NCI-H1417 treated with DMSO at 0.1 percent for 48 hours (cell line): ENCODE data around the gene GFRAL.

Experiments
- DNase-seq: peaks from one replicate; lab custom pipeline; 2025; lab: John Stamatoyannopoulos, UW

The GFRAL gene

DNA sequence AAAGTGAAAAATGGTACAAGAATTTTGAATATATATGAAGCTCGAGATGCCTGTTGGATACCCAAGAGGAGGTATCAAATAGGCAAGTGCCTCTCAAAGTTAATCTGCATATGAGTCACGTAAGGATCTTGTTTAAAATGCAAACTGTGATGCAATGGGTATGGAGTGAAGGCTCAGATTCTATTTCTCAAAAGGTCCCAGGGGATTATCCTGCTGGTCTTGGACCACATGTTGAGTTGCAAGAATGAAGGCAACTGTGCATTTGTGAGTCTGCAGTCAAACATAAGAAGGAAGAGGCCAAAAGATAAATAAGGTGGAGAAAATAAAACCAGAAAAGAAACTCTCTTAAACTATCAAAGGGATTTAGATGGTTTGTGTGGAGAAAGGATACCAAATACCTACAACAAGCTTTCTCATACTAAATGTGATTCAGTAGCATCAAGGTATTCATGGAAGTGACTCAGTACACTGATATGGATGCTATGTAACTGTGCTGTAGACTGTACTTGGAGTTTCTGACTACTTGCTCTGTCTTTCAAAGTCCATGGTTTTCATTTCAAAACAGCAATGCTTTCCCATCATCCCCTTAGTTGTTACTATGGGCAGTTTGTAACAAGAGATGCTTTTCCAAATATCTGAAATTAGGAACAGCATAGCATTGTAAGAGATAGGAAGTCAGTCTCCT is 106.3 kb downstream of the GFRAL start:
- DNase-seq = no peak

DNA sequence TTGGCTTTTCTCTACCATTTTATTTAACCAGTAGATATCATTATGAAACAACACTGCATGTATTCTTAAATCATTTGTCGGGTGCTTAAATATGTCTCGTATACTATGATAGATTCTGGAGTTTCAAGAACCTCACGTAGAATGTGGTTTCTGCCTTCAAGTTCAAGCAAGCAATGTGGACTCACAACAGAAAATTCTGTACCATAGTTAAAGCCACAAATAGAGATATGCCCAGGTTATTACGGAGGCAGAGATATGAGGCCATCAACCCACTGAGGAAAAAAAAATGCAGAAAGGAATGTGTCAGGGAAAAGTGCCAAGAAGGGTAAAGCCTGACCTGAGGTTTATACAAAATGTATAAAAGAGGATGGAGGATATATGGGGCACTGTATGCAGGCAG is 109.9 kb downstream of the GFRAL start:
- DNase-seq = no peak

DNA sequence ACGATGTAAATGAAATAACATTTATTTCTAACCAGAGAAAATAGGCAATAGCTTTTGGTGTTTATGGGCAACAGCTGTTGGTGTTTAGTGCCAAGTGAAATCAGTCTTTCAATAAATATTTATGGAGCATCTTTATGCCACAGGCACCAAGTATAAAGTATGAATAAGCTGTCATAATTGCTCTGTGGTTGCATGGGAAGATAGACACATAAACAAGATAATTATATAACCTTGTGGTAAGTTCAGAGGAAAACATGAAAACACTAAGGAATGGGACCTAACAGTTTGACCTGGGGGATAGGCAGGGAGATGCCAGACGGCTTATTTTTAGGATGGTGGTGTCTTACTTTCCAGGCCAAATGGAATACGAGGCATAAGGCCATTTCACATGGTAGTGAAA is 110.9 kb downstream of the GFRAL start:
- DNase-seq = no peak

GRCh38 chr6:55443238-55444134 is 116.2 kb downstream of the GFRAL start:
- no peak for DNase-seq

DNA sequence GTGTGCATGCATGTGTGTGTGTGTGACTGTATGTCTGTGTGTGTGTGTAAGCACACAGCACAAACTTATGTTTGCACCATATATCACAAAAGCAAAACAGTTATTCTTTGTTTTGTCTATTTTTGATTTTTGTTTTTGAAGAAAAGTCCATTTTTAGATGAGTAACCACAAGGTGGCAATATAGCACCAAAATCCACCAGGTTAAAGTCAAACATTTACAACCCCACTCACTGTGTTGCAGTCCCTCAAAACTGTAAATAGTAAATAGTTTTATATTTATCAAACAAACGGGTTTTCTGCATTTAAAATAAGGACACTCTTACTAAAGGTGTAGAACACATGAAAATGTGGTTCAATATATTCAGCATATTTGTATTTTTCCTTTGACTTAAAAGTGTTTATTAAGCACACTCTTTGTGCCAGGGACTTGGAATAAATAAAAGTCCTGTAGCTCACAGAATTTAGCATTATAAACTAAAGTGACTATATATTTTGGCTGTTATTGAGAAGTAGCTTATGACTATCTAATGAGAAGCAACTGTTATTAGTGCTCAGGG is 118.5 kb downstream of the GFRAL start:
- no peak for DNase-seq

- DNase-seq = no peak
These were observed 120.6 kb downstream of the GFRAL start for GRCh38 chr6:55447891-55448290.

DNA sequence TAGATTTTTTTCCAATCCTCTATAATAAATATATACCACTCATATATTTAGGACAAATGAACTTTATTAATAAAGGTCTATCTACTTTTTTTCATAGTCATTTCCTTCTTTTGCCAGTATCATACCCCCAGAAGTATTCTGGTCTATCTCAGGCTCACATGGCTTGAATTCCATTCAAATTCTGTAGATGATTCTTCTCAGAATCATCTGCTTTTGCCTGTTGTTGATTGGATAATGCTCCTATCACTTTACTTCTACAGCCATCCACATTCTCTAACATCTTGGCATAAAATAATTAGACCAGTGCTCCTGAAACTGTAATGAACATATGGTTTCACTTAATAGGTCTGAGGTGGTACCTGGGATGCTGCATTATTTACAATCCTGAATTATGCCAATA is 121.2 kb downstream of the GFRAL start:
- no peak for DNase-seq

- no peak for DNase-seq
These were observed 122.0 kb downstream of the GFRAL start for GRCh38 chr6:55449225-55449624.

GRCh38 chr6:55450005-55450404 is 122.7 kb downstream of the GFRAL start:
- DNase-seq = no peak
